Prostate gland (tissue), 2 donors: ENCODE measurements around the gene ADAMTS17.

Experiments used
- CTCF ChIP-seq, 4 experiments: fragments of 200-600 bp in 2 of 4; fragments of 450-650 bp in 2 of 4; sonication (generic) in 2 of 4; IDR thresholded peaks; 1 replicate in 3 of 4; 2 replicates in 1 of 4; pipeline ENCODE4 v1.5.1; 2016 to 2019; ENCODE audit warnings: antibody characterized with exemption in 4 of 4, mild to moderate bottlenecking in 2 of 4, moderate library complexity in 2 of 4
- POLR2A ChIP-seq: fragments of 450-650 bp; IDR thresholded peaks from one replicate; pipeline ENCODE4 v1.6.1; 2016; ENCODE audit warnings: antibody characterized with exemption, mild to moderate bottlenecking
- POLR2AphosphoS5 ChIP-seq: sonication (generic); formaldehyde crosslinking; IDR thresholded peaks from one replicate; pipeline ENCODE4 v1.6.1; 2017; ENCODE audit warnings: antibody characterized with exemption

- TF ChIP-seq CTCF (IDR thresholded peaks at IDR 0.05) (no peak), POLR2A (no peak), POLR2AphosphoS5 (no peak)
These were observed 322.2 kb downstream of the ADAMTS17 start for GRCh38 chr15:100019601-100020000.
